Fibroblast of skin of abdomen (primary cell): ENCODE measurements around the gene HDGF.
"Not testable (repeated sequence)": the region's sequence is repeated elsewhere in the genome, so short reads cannot be mapped to it uniquely, and the experiment has no call there.

Experiments used
- DNase-seq: peaks from one replicate; pipeline ENCODE4 v3.0.0-alpha.2; 2013

HDGF gene

DNA sequence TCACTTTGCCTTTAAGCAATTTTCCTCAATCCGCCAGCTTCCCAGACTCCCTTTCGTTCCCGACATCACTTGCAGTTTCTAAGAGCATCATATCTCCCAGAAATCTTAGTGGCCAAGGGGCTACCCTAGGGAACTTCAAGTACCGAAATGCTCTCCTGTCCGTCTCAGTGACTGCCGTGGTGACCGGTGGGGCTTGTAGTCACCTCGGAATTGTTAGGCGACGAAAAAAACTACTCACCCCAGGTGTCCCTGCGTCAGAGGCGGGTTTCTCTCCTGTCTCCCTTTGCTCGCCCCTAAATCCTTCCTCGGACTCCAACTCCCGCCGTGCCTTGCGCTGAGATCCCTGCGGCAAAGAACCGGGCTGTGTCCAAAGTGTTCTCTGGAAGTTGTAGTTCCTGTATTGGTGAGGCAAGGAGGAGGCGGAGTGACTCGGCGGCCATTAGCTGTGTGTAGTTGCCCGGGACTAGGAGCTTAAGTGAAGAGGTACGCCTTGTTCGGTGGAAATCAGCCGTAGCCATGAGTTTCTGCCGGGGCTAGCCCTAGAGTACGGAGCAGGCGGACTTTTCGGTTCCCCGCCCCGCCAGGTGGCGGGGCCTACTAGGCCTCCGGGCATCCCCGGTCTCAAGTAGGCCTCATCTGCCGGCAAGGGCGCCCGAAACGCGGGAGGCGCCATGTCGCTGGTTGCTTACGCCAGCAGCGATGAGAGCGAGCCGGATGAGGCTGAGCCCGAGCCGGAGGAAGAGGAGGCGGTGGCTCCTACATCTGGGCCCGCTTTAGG is 15.8 kb upstream of the HDGF start, which contains the start of gene PRCC:
Gene PRCC, plus strand, starts transcription at position 435 of the 778 bp plus-strand sequence. Its CDS starts 237 bp downstream, at position 672.
- peak; percentile 100 for DNase-seq

DNA sequence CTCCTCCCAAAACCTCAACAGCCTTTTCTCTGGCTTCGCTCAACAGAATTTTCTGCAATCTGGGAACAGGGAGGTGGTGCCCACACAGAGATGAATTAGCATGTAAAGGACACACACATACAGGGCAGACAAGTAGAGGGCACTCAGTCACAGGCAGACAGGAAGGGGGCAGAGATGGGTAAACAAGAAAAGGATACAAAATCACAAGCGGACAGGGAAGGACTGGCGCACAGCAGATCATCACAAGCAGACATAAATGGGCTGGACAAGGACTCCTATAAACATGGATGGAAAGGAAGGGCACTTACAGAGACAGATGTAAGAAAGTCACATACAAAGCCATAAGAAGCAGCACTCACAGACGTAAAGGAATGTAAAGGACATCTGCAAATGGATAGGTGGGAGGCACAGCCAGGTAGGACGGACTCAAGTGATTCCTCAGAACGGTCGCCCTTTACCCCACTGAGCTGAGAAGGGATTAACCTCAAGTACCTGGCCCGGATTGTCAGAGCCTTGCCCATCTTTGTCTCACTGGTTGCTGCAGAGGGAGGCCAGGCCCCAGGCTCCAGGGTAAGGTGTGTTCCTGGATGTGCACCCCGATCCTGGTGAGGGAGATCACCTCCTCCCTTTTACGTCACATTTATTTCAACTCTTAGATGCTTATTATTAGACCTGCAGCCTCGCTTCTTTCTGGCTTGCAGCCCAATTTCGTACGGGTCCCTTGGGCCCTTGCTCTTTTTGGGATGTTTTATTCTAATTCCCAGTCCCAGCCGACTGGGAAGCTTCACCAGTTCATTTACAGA is 15.0 kb upstream of the HDGF start:
- no peak for DNase-seq

- DNase-seq: no peak
These were observed 14.2 kb upstream of the HDGF start for GRCh38 chr1:156765666-156766065.

DNA sequence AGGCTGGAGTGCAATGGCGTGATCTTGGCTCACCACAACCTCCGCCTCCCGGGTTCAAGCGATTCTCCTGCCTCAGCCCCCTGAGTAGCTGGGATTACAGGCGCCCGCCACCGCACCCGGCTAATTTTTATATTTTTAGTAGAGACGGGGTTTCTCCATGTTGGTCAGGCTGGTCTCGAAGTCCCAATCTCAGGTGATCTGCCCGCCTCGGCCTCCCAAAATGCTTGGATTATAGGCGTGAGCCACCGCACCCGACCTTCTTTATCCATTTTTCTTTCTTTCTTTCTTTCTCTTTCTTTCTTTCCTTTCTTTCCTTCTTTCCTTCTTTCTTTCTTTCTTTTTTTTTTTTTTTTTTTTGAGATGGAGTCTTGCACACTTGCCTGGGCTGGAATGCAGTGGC is 13.7 kb upstream of the HDGF start:
- DNase-seq: not testable (repeated sequence)

- DNase-seq: no peak
These were observed 9.3 kb upstream of the HDGF start for GRCh38 chr1:156760796-156761104.

- no peak for DNase-seq
These were observed 8.8 kb upstream of the HDGF start for GRCh38 chr1:156760092-156760795.

GRCh38 chr1:156757572-156758253 is 6.2 kb upstream of the HDGF start:
- DNase-seq: not testable (repeated sequence)

GRCh38 chr1:156756355-156756754 is 4.9 kb upstream of the HDGF start:
- no peak for DNase-seq

GRCh38 chr1:156755527-156755950 is 4.1 kb upstream of the HDGF start:
- DNase-seq: no peak

DNA sequence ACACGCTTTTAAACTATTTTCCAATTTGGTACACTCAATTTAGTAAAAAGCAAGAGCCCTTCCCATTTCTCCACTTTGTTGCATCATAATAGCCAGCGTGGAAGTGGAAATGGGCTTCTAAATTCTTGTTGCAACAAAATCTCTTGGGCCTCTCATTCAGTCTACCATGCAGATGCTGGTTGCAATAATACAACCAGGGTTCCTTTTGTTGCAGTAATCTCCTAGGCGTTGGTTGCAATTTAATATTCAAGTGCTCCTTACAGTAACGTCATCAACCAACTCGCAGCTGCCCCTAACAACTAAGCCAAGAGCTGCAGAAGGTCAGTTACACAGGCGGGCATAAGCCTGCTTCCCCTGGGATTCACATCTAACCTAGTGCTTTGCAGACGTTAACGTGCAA is 2.7 kb upstream of the HDGF start:
- DNase-seq: no peak

GRCh38 chr1:156752843-156753482 is 1.5 kb upstream of the HDGF start:
- DNase-seq: no peak

- DNase-seq: peak; percentile 98
These were observed 444 bp upstream of the HDGF start for GRCh38 chr1:156751757-156752481.

DNA sequence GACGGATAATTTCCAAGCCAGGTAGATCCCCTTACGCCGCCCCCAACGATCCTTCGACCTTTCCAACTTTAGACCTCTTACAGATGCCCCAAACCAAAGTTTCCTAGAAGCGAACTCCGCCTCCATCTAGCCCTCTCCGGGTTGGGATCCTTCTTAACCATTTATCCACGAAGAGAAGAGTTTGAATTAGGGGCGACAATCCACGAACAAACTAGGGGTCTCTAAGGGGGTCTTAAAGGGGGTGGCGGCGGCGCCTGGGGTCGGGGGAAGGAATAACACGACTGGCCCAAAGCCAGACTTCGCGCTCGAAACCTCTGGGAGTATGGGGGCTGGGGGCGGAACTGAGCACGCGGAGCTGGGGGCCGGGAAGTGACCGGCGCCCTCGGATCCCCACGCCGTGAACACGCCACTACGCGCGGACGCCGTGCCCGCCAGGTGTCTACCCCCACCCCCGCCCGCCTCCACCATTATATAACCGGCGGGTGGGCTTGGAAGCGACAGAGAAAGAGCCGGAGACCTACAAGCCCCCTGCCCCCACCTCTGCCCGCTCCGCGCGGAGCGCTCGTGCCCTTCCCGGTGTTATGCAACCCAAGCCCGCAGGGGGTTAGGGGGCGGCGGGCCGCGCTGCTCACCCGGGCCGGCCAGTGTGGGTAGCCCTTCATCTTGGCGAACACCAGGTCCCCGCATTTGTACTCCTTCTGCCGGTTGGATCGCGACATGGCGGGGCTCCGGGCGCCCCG is 594 bp downstream of the HDGF start:
- DNase-seq: no peak

DNA sequence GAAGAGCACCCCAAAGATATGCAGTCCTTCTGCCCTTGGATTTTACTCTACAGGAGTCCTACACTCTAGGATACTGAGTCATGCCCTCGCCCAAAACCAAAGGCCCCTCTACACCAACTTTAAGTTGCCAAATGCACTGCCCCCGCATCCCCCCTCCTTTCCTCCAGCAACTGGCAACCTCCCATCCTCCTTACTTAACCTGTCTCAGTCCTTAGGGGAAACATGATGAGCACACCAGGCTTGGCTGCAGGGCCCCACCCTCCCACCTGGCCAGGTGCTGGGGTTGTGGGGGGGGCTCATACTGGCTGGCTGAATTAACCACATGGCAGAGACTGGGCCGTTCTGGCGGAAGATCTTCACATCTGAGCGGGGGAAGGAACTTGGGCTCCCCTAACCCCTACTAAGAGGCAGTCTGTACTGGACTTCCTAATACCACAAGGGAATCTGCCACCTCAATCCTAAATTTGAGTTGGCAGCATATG is 1.2 kb downstream of the HDGF start:
- no peak for DNase-seq

- no peak for DNase-seq
These were observed 1.9 kb downstream of the HDGF start for GRCh38 chr1:156749419-156750118.

GRCh38 chr1:156748670-156749418 is 2.6 kb downstream of the HDGF start:
- peak; percentile 66 for DNase-seq

GRCh38 chr1:156747742-156748669 is 3.5 kb downstream of the HDGF start:
- DNase-seq: no peak
